HG03571 (cell line): ENCODE measurements around the gene GAS7.

Experiments used
- ATAC-seq: cut with Tn5 transposase; IDR thresholded peaks from one replicate; pipeline ENCODE4 v1.9.1; 2021; ENCODE audit not compliant: unreplicated experiment

Gene GAS7

GRCh38 chr17:9860851-9861250 is 337.6 kb downstream of the GAS7 start:
- no peak for ATAC-seq
